GM23338 (cell line): ENCODE results near the gene EIF3J. TPM values are rescaled to one million over a fixed set of nuclear protein-coding genes. Genes with fewer than 3 reads are reported as not detected.

Source experiments
- ATAC-seq: fragments of 200-7000 bp; cut with Tn5 transposase; 3 replicates; pipeline ENCODE4 v1.9.1; 2020
- DNase-seq: peaks from one replicate; pipeline ENCODE4 v3.0.0-alpha.2; 2015; ENCODE audit warnings: low spot score
- H2AFZ ChIP-seq: fragments of 200-600 bp; sonication (generic); 2 replicates; pipeline ENCODE4 v1.8.0; 2016; ENCODE audit warnings: antibody characterized with exemption, mild to moderate bottlenecking, moderate library complexity
- H3F3A ChIP-seq: fragments of 200-600 bp; sonication (generic); replicated peaks from 2 replicates; pipeline ENCODE4 v1.8.0; 2017; ENCODE audit warnings: antibody characterized with exemption, mixed run types, low read depth
- H3K27ac ChIP-seq: fragments of 200-600 bp; sonication (generic); 2 replicates; pipeline ENCODE4 v1.6.1; 2016; ENCODE audit warnings: low read depth
- H3K27me3 ChIP-seq: fragments of 200-600 bp; sonication (generic); 2 replicates; pipeline ENCODE4 v1.8.0; 2016; ENCODE audit warnings: mild to moderate bottlenecking, mixed run types, moderate library complexity; ENCODE audit not compliant: insufficient read depth
- H3K36me3 ChIP-seq: fragments of 200-600 bp; sonication (generic); 2 replicates; pipeline ENCODE4 v1.8.0; 2016; ENCODE audit warnings: mild to moderate bottlenecking; ENCODE audit not compliant: insufficient read depth
- H3K4me1 ChIP-seq: fragments of 200-600 bp; sonication (generic); 2 replicates; pipeline ENCODE4 v1.8.0; 2016; ENCODE audit warnings: mild to moderate bottlenecking, moderate library complexity; ENCODE audit not compliant: insufficient read depth
- H3K4me2 ChIP-seq: fragments of 200-600 bp; sonication (generic); 2 replicates; pipeline ENCODE4 v1.7.1; 2017; ENCODE audit warnings: mixed run types
- H3K4me3 ChIP-seq: fragments of 200-600 bp; sonication (generic); 2 replicates; pipeline ENCODE4 v1.6.1; 2016; ENCODE audit warnings: mixed run types
- H3K79me2 ChIP-seq: fragments of 200-600 bp; sonication (generic); replicated peaks from 2 replicates; pipeline ENCODE4 v1.8.0; 2017; ENCODE audit warnings: mild to moderate bottlenecking; ENCODE audit not compliant: insufficient read depth
- H3K9me2 ChIP-seq: fragments of 200-600 bp; sonication (generic); 2 replicates; pipeline ENCODE4 v1.8.0; 2017; ENCODE audit not compliant: insufficient read depth
- H4K20me1 ChIP-seq: fragments of 200-600 bp; sonication (generic); replicated peaks from 2 replicates; pipeline ENCODE4 v1.8.0; 2017; ENCODE audit warnings: mild to moderate bottlenecking; ENCODE audit not compliant: insufficient read depth
- H3K27ac Mint-ChIP-seq: 2 replicates; pipeline ENCODE4 v1.8.0; 2020; ENCODE audit warnings: inconsistent platforms, mild to moderate bottlenecking, moderate library complexity, mixed read lengths
- H3K27me3 Mint-ChIP-seq: 3 replicates; pipeline ENCODE4 v1.8.0; 2022; ENCODE audit warnings: low read depth, mild to moderate bottlenecking, moderate library complexity, mixed read lengths, inconsistent platforms; ENCODE audit not compliant: insufficient read depth, poor library complexity
- H3K36me3 Mint-ChIP-seq: 3 replicates; pipeline ENCODE4 v1.8.0; 2021; ENCODE audit warnings: low read depth, mild to moderate bottlenecking, inconsistent platforms, moderate library complexity, mixed read lengths
- H3K4me1 Mint-ChIP-seq: 3 replicates; pipeline ENCODE4 v1.8.0; 2020; ENCODE audit warnings: mild to moderate bottlenecking, inconsistent platforms, mixed read lengths
- H3K4me3 Mint-ChIP-seq: 3 replicates; pipeline ENCODE4 v1.8.0; 2021; ENCODE audit warnings: moderate library complexity, mild to moderate bottlenecking, inconsistent platforms, mixed read lengths
- H3K9me3 Mint-ChIP-seq: 3 replicates; pipeline ENCODE4 v1.8.0; 2020; ENCODE audit warnings: moderate library complexity, mild to moderate bottlenecking, inconsistent platforms, mixed read lengths
- CREB1 ChIP-seq: fragments of 250-450 bp; sonication (Bioruptor Pico); IDR thresholded peaks from 2 replicates; pipeline ENCODE4 v1.5.0; 2020; ENCODE audit warnings: low read depth, mild to moderate bottlenecking, moderate library complexity
- ZNF462 ChIP-seq: fragments of 250-450 bp; sonication (Bioruptor Pico); IDR thresholded peaks from 2 replicates; pipeline ENCODE4 v1.5.0; 2020; ENCODE audit warnings: mild to moderate bottlenecking, moderate library complexity
- polyA plus RNA-seq: library from polyadenylated mRNA; unstranded; fragments of >200 nt; fragmentation: Nextera tagmentation; extraction: Ambion mirVana; gene quantifications from 2 replicates; pipeline ENCODE4 v1.2.1, GENCODE V29; 2016
- total RNA-seq: library from RNA; depleted of rRNA; stranded (reverse); fragments of >200 nt; shearing (Covaris generic); gene quantifications from 2 replicates; pipeline ENCODE4 v1.2.3, GENCODE V29; 2014

EIF3J gene
- total and polyA plus RNA-seq, 2 experiments from 2014 or later, result 62.7 to 66.6 TPM

DNA sequence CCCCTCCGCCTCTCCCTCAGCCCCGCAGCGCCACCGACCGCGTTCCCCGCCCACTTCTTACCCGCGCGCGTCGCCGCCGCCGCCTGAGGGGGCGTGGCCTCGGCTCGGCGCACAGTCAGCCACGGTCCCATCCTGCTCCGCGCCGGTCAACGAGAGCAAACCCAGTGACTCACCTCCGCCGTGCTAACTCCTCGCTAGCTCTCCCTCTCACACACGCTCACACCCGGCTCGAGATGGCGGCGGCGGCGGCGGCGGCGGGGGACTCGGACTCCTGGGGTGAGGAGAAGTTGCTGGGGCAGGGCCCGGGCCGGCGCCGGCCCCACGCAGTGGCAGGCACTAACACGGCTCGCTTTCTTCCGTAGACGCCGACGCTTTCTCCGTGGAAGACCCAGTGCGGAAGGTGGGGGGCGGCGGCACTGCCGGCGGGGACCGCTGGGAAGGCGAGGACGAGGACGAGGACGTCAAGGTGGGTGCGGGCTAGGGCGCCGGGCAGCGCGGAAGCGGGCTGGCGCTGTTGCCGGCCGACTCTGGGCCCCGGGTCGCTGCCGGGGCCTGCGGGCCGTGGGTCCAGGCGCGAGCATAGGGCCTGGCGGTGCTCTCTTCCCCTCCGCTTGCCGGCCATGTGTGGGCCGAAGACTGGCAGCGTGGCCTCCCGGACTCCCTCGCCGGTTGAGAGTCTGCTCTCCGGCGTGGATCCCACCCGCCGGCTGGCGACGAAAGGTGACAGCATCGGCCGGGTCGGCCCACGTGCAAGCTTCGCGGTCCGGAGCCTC lies at the start of gene EIF3J (continued):
- TF ChIP-seq CREB1 (CRISPR knock-in tag), result peak; percentile 74

GRCh38 chr15:44489464-44489863 lies 47.5 kb upstream of the EIF3J start:
- Histone ChIP-seq H3K9me2 (no peaks in the 10 kb centered on the region), H4K20me1 (peaks cover 14% of the 10 kb centered on the region; the same call in 1 of the 2 replicates), H3K4me1 (no peaks in the 10 kb centered on the region), H3K4me3 (no peak overlapping the region), H3K4me2 (no peak overlapping the region), H3F3A (0 out of 2 replicates have a peak, but pooled peaks cover 3% of the 10 kb centered on the region), H3K36me3 (peaks cover 17% of the 10 kb centered on the region; the same call in 1 of the 2 replicates), H3K79me2 (peaks cover 29% of the 10 kb centered on the region; the same call in 1 of the 2 replicates), H3K27me3 (no peaks in the 10 kb centered on the region), H2AFZ (no peak overlapping the region), H3K27ac (no peak overlapping the region)
- H3K4me3 Mint-ChIP-seq, result no peak overlapping the region
- ATAC-seq (no peak), DNase-seq (no peak)
- H3K36me3 Mint-ChIP-seq, result peaks cover 36% of the 10 kb centered on the region
- H3K9me3 Mint-ChIP-seq, result no peaks in the 10 kb centered on the region
- TF ChIP-seq CREB1 (CRISPR knock-in tag) (no peak), ZNF462 (CRISPR knock-in tag) (no peak)
- H3K4me1 Mint-ChIP-seq, result no peaks in the 10 kb centered on the region
- no peak overlapping the region for H3K27ac Mint-ChIP-seq
- H3K27me3 Mint-ChIP-seq, result no peaks in the 10 kb centered on the region
